ENCODE data around the gene DNAJC11. TPM values are rescaled to one million over a fixed set of nuclear protein-coding genes. Genes with fewer than 3 reads are reported as not detected.

The DNAJC11 gene
- total RNA-seq, 1 experiment from 2014 or later = 93.6 TPM

- ChIA-PET CTCF (no interaction called here), POLR2A (interaction anchor here (0.6 kb wide), 1 partner anchor 1455 kb away, joined by 11 read pairs; no protein-coding TSS in a partner anchor)
- in situ Hi-C loops (cut with HindIII; ENCODE audit: low pct_unique_long_range_greater_than_20kb, low sequenced_read_pairs) (no loop called here), intact Hi-C loops (cut with micrococcal nuclease; ENCODE audit: unreplicated experiment) (no loop called here)
- DNase-seq (ENCODE audit: low read depth, low spot score) (no peak), ATAC-seq (no peak)
- no peak overlapping the region for H3K4me3 ChIP-seq (ENCODE audit: low read depth in 2 of 2, low read length in 2 of 2)
- no peaks in the 10 kb centered on the region for H3K27me3 ChIP-seq (ENCODE audit: control insufficient read depth, insufficient read depth, low read length)
- no peaks in the 10 kb centered on the region for H3K36me3 ChIP-seq (ENCODE audit: control insufficient read depth, insufficient read depth, low read length)
- H3K27ac ChIP-seq (ENCODE audit: low read length) = no peak overlapping the region
- H3K9me3 ChIP-seq (ENCODE audit: control insufficient read depth, insufficient read depth, low read depth, low read length) = no peaks in the 10 kb centered on the region
- no peak for TF ChIP-seq TCF7L2 (IDR thresholded peaks at IDR 0.05; ENCODE audit: low read depth, low read length)
- TF ChIP-seq CTCF (IDR thresholded peaks at IDR 0.05) = no peak
- TF ChIP-seq, protein P1, sequence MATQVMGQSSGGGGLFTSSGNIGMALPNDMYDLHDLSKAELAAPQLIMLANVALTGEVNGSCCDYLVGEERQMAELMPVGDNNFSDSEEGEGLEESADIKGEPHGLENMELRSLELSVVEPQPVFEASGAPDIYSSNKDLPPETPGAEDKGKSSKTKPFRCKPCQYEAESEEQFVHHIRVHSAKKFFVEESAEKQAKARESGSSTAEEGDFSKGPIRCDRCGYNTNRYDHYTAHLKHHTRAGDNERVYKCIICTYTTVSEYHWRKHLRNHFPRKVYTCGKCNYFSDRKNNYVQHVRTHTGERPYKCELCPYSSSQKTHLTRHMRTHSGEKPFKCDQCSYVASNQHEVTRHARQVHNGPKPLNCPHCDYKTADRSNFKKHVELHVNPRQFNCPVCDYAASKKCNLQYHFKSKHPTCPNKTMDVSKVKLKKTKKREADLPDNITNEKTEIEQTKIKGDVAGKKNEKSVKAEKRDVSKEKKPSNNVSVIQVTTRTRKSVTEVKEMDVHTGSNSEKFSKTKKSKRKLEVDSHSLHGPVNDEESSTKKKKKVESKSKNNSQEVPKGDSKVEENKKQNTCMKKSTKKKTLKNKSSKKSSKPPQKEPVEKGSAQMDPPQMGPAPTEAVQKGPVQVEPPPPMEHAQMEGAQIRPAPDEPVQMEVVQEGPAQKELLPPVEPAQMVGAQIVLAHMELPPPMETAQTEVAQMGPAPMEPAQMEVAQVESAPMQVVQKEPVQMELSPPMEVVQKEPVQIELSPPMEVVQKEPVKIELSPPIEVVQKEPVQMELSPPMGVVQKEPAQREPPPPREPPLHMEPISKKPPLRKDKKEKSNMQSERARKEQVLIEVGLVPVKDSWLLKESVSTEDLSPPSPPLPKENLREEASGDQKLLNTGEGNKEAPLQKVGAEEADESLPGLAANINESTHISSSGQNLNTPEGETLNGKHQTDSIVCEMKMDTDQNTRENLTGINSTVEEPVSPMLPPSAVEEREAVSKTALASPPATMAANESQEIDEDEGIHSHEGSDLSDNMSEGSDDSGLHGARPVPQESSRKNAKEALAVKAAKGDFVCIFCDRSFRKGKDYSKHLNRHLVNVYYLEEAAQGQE (IDR thresholded peaks at IDR 0.05; ENCODE audit: insufficient read depth in 1 of 2, low read depth in 2 of 2, low read length in 1 of 2) = no peak
- no peak for TF ChIP-seq SIN3A (IDR thresholded peaks at IDR 0.05; ENCODE audit: borderline replicate concordance, insufficient read depth, low read depth, low read length)
- no peak for TF ChIP-seq POLR2AphosphoS5 (IDR thresholded peaks at IDR 0.05; ENCODE audit: low read depth, low read length)
- H3K4me1 ChIP-seq (ENCODE audit: control insufficient read depth, insufficient read depth, low read length) = no peaks in the 10 kb centered on the region; the same call in 1 of the 2 replicates
- BruUV-seq (replicated peaks) = no TSS peak
Measured at GRCh38 chr1:6694121-6694713, 7.4 kb downstream of the DNAJC11 start.

GRCh38 chr1:6692956-6693355 is 8.7 kb downstream of the DNAJC11 start:
- no peaks in the 10 kb centered on the region for H3K27me3 ChIP-seq (ENCODE audit: control insufficient read depth, insufficient read depth, low read length)
- no peak overlapping the region for H3K27ac ChIP-seq (ENCODE audit: low read length)
- TF ChIP-seq TCF7L2 (IDR thresholded peaks at IDR 0.05; ENCODE audit: low read depth, low read length) (no peak), POLR2AphosphoS5 (IDR thresholded peaks at IDR 0.05; ENCODE audit: low read depth, low read length) (no peak), CTCF (IDR thresholded peaks at IDR 0.05) (no peak), SIN3A (IDR thresholded peaks at IDR 0.05; ENCODE audit: borderline replicate concordance, insufficient read depth, low read depth, low read length) (no peak)
- TF ChIP-seq, protein P1 (IDR thresholded peaks at IDR 0.05; ENCODE audit: insufficient read depth in 1 of 2, low read depth in 2 of 2, low read length in 1 of 2) = no peak
- CTCF ChIA-PET = no interaction called here
- no peak overlapping the region for H3K4me3 ChIP-seq (ENCODE audit: low read depth in 2 of 2, low read length in 2 of 2)
- no peaks in the 10 kb centered on the region; the same call in 1 of the 2 replicates for H3K4me1 ChIP-seq (ENCODE audit: control insufficient read depth, insufficient read depth, low read length)
- no TSS peak for BruUV-seq (replicated peaks)
- ATAC-seq (no peak), DNase-seq (ENCODE audit: low read depth, low spot score) (no peak)
- in situ Hi-C loops (cut with HindIII; ENCODE audit: low pct_unique_long_range_greater_than_20kb, low sequenced_read_pairs) = no loop called here
- H3K9me3 ChIP-seq (ENCODE audit: control insufficient read depth, insufficient read depth, low read depth, low read length) = no peaks in the 10 kb centered on the region
- H3K36me3 ChIP-seq (ENCODE audit: control insufficient read depth, insufficient read depth, low read length) = no peaks in the 10 kb centered on the region
- POLR2A ChIA-PET = no interaction called here
- intact Hi-C loops (cut with micrococcal nuclease; ENCODE audit: unreplicated experiment) = no loop called here

Data from Panc1 (cell line).